ENCODE measurements around the gene KLRF1.

The KLRF1 gene, protein sequence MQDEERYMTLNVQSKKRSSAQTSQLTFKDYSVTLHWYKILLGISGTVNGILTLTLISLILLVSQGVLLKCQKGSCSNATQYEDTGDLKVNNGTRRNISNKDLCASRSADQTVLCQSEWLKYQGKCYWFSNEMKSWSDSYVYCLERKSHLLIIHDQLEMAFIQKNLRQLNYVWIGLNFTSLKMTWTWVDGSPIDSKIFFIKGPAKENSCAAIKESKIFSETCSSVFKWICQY

DNA sequence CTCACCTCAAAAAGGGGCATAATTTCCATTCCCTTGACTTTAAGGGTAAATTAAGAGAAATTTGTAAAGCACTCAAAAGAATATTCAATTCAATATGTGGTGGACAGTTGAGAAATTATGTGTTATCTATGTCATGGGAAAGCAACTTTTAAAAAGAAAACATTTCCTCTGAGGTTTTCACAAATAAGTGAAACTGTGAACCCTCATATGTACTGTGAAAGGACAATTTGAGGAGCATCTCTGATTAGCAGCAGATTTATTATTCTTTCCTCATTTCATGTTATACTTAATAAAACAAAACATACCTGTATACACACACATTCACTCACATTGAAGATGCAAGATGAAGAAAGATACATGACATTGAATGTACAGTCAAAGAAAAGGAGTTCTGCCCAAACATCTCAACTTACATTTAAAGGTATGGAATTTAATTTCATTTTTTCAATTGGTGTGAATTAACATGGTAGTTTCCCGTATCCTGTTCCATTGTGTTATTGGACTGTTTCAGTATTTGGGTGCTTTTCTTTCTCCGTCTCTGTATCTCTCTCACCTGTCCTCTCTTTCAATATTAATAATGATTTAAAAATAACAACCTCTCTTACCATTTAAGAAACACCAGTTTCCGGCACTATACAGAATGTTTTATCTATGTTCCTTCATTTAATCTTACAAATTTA is at the start of gene KLRF1:
KLRF1 (plus strand) TSS at position 273 of the 680 bp plus-strand sequence; CDS start at position 337, 64 bp downstream.
- no peak for DNase-seq

DNA sequence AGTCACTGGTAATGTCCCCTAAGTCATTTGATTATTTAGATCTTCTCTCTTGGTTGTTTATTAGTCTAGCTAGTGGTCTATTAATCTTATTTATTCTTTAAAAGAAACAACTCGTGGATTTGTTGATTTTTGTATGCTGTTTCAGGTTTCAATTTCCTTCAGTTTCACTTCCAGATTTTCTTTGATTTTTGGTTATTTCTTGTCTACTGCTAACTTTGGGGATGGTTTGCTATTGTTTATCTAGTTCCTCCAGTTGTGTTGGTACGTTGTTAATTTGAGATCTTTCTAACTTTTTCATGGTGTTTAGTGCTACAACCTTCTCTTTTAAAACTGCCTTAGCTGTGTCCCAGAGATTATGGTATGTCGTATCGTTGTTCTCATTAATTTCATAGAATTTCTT is 48.1 kb upstream of the KLRF1 start:
- peak; percentile 7 for DNase-seq

DNA sequence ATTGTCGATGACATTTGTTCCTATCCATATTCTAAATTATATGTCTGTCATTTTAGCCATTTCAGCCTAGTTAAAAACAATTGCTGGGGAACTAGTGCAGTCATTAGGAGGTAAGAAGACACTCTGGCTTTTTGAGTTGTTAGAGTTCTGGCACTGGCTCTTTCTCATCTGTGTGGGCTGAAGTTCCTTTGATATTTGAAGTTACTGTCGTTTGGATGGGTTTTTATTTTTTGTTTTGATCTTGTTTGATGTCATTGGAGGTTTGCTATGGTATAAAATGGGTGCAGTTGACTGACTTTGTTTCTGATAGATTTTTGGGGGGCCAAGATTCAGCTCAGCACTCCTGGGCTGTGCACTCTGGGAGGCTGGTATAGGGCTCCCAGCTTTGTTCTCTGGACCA is 45.9 kb upstream of the KLRF1 start:
- DNase-seq, result no peak

DNA sequence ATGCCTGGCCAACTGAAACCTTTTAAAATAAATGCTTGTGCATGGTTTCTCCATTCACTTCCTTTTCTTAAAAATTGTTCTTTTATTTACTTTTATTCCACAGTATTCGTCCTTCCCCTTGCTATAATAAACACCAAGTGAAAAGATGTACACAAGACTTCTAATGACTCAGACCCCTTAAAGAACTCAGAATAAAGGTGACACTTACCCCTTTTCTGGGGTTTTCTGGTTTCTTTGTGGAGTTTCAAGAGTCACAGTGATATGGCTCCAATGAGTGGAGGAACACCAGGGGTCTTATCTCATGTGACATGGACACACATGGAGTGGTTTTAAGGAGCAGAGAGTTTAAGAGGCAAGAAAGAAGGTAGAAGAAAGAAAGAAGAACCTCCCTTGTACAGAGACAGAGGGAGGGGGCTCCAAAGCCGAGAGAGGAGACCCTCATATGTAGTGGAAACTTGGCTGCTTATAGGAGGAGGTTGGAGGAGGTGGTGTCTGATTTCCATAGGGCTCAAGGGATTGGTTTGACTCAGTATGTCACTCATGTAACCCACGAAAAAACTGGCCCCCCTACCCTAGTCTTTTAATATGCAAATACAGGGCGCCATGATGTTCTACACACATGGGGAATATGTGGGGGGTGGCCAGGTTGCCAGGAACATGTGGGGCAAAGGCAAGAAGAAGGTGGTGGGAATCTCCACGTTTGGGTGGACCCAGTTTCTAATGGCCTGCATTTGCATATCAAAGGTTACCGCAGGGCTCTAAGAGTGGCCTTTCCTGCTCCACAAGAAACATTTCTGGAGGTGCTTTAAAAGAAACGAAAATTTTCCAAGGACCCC is 44.5 kb upstream of the KLRF1 start:
- no peak for DNase-seq

DNA sequence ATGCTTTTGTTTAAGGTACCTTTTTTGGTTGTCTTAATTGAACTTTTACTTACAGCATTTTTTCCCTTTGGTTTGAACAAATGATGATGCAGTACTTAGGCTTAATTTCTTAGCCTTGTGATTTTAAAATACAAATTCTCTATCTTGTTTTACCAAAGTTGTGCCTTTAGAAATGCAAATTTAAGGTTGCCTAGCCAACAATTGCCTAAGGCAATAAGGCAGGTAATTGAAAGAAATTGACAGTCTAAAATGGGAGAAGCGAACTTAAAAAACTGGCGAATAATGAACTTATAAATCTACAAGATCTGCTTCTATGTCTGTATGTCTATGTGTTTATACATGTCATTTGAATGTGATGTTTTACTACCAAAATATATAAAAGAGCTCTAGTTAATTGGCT is 43.0 kb upstream of the KLRF1 start:
- no peak for DNase-seq

DNA sequence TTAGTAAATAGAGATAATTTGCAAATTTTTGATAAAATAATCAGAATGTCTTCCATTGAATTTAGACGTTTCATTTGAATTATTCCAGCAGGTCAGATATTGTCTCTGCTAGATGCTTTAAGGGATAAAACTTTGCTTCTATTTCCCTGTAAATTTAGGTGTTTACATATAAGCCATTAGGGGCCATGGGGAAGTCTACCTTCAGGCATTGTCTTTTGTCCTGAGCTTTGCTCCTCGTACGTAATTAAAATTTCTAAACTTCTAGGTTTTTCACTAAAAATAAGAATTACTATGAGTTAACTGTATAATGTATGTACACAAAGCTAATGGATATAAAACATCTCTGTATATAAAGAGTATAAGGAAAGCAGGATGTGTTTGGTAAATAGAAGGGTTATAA is 42.5 kb upstream of the KLRF1 start:
- no peak for DNase-seq

DNA sequence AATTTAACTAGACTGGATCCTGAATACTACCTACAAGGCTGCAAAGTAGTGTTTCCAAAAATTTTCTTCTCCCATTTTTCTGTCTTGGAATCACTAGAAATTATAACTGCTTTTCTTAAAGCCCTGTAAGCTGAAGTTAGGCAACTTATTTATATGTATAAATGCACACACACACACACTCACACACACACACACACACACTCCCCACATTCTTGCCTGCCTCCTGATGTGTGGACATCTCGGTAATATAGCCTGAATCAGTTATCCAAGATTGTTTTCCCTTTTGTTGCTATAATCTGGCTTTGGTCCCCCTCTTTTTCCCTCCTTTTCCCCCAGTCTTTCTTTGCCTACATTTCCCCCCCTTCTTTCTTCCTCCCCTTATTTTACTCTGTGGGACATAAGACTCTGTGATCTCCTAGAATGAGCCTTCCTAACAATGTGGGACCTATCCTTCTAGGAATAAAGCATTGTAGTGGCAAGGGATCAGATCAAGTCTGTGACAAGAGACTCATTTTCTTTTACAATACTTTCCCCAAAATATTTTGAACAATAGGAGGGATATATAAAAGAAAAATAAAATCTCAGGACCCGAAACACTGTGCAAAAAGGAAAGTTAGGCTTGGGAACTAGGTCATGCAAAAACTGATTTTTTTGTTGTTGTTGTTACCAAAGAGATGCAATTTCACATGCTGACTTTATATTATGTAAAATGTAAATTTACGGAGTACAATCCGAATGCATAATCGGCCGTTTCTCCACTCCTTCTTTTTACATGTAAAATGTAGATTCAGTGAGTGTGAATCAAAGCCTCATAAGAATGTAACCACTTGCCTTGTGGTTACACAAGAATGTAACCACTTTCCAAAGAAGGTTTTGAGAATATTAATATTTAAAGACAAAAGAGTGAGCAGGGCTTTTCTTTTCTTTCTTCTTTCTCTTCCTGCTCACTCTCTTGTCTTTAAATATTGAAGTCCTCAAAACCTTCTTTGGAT is 40.3 kb upstream of the KLRF1 start:
- no peak for DNase-seq

DNA sequence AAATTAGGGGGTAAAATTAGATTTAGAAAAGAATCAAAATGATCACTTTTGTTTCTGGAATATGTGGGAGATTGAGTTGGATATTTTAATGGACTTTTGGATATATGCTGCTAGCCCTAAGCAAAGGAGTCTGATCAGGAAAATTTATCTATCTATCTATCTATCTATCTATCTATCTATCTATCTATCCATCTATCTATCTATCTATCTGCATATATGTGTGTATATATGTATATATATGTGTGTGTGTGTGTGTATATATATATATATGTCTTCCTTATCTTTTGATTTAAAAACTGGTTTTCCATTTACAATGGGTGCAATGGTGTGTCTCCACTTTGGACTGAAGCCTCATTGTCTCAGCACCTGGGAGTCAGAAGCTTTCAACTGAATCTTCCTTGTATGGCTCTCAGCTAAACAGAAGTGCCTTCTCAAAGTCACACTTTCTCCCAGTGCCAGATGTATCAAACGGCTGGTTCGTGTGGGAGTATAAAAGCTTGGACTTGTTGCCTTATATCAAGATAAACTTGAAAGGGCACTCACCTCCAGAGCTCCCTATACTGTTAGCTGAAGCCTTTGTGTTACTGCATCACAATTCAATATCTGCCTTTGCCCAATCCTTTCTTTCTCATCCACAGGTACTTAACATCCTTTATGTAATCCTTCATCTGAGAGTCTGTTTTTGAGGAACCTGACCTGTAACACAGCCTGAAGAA is 34.9 kb upstream of the KLRF1 start:
- no peak for DNase-seq

DNA sequence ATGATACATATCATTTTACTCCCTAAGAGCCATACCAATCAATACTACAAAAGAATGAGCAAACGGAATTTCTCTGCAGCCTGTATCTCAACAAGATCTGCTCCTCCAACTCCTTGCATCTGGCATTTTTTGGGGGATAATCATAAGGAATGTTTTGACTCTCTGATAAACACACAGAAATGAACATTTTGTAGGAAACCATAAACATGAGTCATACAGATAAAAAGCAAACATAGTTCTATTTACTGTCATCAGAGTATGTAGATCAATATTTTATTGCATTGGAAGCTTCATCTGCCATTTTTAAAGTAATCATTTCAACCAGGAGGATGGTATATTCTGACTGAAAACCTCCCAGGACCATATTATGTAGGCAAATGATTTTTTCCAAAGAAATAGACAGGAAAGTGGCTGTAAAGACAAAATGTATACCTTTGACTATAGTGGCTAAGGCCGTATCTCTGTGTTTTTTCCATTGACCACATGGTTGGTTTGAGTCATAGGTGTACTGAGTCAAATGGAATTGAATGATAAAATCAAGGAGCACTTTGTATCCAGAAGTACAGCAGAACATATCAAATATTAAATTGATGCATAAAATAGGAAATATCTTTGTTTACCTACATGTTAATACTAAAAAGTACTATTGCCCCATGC is 34.2 kb upstream of the KLRF1 start:
- DNase-seq, result no peak

DNA sequence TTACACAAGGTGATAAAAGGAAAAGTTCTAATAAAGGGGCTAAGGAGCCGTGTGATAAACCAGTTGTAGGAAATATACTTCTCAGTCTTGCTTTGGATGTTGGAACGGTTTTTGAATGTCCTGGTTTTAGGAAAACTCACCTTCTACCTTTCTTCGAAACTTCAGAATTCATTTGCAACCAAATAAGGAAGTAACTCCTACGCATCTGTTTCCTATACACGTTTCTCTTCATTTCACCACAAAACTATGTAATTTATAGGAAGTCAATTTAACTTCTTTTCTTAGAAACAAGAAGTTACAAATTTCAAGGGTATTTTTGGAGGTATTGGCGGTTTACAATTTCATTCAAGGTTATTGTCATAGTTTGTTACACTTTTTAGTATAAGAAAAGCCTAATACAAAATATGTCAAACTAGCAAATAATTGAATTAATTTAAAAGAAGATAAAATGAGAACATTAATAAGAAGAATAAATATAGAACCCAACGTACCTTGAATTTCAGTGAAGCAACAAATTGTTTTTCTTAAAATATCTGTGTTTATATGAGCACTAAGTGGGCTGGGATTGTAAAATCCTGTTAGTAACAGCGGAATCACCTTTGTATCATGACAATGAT is 33.4 kb upstream of the KLRF1 start:
- DNase-seq, result peak; percentile 93

DNA sequence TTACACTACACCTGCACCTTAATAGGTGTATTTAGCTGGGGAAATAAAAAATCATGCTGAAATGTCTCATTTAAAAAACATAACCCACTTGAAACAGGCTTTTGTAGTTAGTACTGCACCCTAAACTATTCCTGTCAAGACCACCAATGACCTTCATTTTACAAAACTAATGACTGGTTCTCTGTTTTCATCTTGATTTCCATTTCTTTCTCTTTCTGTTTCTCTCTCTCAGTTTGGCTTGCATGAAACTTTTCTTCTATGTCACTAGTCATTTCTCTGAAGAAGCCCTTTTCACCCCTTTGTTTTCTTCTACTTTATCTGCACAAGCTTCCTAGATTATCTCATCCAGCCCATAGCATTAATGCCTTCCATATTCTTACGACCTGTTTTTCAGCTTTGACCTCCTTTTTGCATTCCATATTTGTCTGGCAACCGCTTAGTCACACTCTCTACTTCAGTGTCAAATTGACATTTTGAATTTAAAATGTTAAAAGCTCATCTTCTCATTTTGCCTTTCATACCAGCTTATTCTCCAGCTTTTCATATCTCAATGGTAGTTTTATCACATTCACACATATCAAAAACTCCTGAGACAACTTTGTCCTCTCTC is 32.7 kb upstream of the KLRF1 start:
- no peak for DNase-seq

DNA sequence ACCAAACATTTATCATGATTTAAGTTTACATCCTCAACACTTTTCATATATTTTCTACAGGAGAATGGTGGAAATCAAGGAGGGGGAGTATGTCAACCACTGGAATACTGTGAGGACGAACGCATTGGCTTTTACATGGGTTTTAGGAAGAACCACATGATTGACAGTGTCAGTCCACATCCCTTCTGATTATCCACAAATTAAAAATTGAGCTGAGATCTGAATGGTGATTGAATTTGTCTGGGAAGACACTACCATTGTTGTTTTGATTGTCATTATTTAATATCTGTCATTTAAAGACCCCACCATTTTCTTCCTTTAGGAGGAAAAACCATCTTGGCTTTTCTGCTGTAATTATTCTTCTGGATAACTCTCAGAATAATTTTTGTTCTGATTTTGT is 31.3 kb upstream of the KLRF1 start:
- no peak for DNase-seq

DNA sequence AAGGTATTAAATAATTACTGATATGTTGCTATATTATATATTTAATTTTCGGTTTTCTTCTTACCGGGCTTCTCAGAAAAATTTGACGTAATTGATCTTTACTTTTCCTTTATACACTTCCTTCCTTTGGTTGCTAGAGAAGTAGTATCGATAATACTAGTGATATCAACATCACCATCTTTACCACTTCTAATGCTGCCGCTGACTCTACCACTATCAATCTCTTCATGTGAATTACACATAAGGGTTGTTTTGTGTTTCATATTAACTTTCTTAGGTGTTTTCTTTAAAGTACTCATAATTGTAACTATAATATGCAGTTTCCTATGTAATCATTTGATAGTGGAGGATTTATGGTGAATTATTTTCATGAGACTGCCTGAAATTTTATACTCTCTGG is 30.9 kb upstream of the KLRF1 start:
- DNase-seq, result no peak

DNA sequence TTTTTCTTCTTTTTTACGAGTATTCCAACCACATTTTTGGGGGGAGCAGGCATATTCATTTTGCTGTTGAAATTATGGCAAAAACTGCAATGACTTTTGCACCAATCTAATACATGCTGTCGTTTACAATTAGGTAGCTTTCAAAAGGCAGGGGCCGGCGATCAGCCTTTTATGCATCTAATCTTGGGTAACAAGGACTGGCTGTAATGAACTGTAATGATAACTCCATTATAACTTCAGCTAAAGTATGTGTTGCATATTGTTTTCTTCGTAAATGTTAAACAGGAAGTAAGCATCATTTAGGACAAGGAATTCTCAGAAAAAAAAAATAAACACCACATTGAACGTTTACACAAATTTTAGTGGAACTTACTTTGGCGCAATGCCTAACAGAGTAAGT is 30.3 kb upstream of the KLRF1 start:
- DNase-seq, result no peak

DNA sequence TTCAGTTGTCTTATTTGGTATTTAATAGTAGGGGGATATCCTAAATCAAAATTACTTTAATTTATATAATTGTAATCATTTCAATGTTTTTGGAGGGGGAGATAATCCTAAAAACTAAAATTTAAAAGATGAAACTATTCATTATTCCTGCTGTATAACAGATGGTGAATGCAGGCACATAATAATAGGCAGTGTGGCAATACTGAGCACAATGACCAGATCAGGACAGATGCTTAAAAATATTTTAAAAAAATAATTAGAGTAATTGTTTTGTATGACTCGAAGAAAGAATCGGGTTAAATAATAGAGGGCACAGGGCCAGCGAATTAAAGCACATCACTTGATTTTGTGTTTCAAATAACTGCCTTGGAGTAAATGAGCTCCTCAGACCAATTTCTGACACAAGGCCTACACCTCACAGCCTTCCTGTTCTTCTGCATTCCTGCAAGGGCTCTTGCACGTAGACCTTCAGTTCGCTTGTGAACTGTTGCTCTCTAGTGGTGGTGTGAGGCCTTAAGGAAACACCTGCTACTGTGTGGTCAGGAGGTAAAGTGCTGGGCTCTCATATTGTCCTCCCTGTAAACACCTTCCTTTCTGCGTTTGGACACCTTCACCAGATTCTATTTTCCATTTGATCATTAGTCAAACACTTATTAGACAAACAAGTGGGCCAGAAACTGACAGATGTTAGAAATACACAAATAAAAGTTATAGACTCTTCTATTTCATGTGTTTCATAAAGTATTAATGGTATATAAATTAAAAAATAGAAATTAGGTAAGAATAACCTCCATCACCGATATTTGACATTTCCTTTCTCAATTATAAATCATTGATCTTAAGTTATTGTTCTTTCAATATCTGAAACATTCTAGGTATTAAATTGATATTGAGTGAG is 29.3 kb upstream of the KLRF1 start:
- DNase-seq, result peak; percentile 59

DNA sequence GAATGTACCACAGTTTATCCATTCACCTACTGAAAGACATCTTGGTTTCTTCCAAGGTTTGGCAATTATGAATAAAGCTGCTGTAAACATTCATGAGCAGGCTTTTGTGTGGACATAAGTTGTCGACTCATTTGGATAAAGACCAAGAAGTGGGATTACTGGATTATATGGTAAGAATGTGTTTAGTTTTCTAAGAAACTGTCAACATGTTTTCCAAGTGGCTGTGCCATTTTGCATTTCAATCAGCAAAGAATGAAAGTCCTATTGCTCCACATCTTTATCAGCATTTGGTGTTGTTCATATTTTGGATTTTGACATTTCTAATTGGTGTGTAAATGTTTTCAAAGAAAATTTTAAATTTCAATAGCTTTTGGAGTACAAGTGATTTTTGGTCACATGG is 27.3 kb upstream of the KLRF1 start:
- no peak for DNase-seq

DNA sequence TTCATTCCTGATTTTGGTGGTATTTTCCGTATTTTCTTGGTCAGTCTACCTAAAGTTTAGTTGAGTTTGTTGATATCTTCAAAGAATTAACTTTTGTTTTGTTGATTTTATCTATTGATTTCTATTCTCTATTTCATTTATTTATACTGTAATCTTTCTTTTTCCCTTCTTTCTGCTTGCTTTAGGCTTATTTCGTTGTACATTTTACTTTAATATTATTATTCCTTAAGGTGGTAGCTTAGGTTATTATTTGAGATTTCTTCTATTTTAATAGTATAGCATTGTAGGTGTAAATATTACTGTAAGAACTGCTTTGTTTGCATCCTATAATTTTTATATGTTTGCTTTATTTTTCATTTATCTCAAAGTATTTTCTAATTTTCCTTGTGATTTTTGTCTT is 21.4 kb upstream of the KLRF1 start:
- DNase-seq, result no peak

DNA sequence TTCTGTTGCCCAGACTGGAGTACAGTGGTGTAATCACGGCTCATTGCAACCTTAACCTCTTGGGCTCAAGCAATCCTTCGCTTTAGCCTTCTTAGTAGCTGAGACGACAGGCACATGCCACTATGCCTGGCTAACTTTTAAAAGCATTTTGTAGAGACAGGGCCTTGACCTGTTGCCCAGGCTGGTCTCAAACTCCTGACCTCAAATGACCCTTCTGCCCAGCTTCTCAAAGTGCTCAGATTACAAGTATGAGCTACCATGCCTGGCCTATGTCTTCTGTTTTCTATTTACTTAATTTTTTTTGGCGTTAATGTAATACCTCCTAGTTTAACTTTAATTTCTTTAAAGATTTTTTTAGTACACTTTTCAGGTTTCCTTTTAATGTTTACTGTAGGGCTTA is 20.6 kb upstream of the KLRF1 start:
- no peak for DNase-seq

DNA sequence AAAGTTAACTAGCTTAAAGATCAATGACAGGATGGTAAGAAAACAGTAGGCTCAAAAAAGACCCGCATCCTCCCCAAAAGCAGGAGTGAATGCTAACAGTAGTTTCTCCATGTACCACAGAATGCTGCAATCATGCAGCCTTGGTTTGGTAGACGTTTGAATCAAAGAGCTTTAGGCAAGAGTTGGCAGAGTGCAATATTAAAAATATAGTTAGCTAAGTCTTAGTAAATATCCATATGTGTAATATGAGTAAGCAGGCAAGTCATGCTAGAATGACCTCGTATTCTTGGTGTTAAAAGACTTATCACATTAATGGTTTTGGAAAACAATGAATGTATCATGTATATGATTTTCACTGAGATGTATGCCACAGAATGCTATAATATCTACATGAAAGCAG is 18.8 kb upstream of the KLRF1 start:
- peak; percentile 18 for DNase-seq

DNA sequence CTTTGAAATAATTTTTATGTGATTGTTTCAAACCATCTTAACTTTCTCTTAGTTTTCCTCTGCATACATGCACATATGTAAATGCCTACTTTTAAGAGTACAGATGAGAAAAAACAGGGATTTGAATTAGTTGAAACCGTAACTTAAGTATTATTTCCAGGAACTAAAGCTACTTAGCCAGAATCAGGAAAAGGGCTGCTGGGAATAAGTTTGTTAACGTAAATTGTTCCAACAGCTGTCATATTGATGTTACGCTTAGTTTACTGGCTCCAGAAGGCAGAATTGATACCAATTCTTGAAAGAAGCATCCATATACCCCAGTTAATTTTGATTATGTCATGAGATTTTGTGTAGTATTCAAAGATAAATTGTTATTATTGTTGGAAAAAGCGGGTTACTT is 17.9 kb upstream of the KLRF1 start:
- DNase-seq, result no peak

Data from MV-4-11 (cell line).